GM13976 (cell line): Measurements from ENCODE around the gene PLK3.

ENCODE experiments used
- DNase-seq: peaks from one replicate; pipeline ENCODE4 v3.0.0; 2012; ENCODE audit warnings: low spot score
- in situ Hi-C: fragments of 300-500 bp; cut with MboI; formaldehyde crosslinking; loops from one replicate; pipeline ENCODE4 v1.12.0; 2022; ENCODE audit warnings: low sequenced_read_pairs, mixed read lengths, inconsistent platforms; ENCODE audit not compliant: unreplicated experiment
- TF ChIP-seq, protein P1 (sequence below): IDR thresholded peaks from 2 replicates; pipeline ENCODE4 v1.5.1; 2012; ENCODE audit warnings: borderline replicate concordance, mild to moderate bottlenecking; ENCODE audit not compliant: insufficient read depth; ENCODE audit errors: extremely low read depth, missing control alignments, control extremely low read depth

The PLK3 gene

DNA sequence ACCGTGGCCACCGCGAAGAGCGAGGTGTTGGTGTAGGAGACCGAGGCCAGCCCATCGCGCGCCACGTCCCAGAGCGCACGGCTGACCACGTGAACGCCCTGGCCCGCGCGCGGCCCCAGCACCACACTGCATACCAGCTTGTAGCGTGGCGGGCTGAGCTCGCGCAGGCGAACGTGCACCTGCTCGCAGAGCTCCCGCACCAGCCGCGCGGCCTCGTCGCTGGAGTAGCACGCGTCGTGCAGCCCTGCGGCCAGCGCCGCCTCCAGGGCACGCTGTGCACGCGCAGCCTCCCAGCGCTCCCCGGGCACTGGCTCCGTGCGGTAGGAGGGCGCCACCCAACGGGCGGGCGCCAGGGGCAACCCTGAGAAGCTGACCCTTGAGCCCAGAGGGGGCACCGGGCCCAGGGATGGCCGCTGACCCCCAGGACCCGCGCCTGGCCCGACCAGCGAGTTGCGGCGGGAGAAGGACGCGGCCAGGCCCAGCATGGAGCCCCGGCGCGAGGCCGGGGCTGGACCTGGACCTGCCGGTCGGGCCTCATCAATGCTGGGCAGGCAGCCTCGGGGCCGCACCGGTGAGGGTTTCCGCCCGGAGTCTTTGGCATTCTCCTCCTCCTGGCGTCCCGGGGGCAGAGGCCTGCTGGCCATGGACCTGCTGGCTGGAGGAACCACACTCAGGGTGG is 6.0 kb downstream of the PLK3 start:
- no peak for DNase-seq
- TF ChIP-seq, protein P1, sequence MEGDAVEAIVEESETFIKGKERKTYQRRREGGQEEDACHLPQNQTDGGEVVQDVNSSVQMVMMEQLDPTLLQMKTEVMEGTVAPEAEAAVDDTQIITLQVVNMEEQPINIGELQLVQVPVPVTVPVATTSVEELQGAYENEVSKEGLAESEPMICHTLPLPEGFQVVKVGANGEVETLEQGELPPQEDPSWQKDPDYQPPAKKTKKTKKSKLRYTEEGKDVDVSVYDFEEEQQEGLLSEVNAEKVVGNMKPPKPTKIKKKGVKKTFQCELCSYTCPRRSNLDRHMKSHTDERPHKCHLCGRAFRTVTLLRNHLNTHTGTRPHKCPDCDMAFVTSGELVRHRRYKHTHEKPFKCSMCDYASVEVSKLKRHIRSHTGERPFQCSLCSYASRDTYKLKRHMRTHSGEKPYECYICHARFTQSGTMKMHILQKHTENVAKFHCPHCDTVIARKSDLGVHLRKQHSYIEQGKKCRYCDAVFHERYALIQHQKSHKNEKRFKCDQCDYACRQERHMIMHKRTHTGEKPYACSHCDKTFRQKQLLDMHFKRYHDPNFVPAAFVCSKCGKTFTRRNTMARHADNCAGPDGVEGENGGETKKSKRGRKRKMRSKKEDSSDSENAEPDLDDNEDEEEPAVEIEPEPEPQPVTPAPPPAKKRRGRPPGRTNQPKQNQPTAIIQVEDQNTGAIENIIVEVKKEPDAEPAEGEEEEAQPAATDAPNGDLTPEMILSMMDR: no peak
- in situ Hi-C loops: no loop called here

GRCh38 chr1:44806704-44807363 is 6.7 kb downstream of the PLK3 start, which contains the start of gene DYNLT4:
Gene DYNLT4, minus strand, starts transcription at chr1:44807351. Its CDS starts 683 bp downstream, at chr1:44806668.
- TF ChIP-seq, protein P1: no peak
- no peak for DNase-seq
- in situ Hi-C loops: no loop called here

DNA sequence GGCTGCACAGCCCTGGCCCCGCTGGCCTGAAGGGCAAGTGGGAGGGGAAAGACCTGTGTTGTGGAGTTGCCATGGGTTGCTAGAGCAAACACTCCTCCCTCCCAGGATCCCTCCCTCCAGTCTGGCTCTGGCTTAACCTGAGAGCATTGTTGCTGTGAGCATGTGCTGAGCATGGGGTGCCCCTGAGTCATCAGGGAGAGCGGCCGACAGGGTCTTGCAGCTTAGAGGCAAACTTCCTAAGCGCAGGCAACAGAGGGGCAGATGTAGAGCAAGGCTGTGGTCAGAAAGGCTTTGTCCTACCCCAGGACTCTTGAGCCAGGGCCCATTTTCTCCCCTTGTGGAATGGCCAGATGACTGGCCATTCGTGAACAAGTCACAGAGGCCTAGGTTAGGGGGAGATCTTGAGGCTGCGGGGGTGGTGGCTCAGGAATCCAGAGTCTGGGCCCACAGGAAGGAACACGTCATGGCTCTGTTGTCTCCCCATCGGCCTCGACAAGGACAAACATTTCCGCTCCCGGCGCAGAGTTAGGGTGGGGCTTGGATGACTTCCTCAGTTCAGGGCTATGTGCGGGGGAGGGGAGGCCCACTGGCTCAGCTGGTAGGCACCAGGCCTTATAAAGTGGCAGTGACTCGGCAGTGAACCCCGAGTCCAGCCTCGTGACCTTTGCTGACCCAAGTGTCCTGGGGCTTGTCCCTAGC is 7.3 kb downstream of the PLK3 start:
- peak; percentile 80 for DNase-seq
- TF ChIP-seq, protein P1: no peak
- in situ Hi-C loops: no loop called here

- TF ChIP-seq, protein P1: no peak
- in situ Hi-C loops: no loop called here
- peak; percentile 71 for DNase-seq
Measured at GRCh38 chr1:44808063-44808937, 8.1 kb downstream of the PLK3 start, which contains the start of gene BTBD19. Gene BTBD19, plus strand, starts transcription at chr1:44808523. Its CDS starts 298 bp downstream, at chr1:44808821.

- in situ Hi-C loops: no loop called here
- TF ChIP-seq, protein P1: no peak
- peak; percentile 81 for DNase-seq
Measured at GRCh38 chr1:44808938-44809917, 9.1 kb downstream of the PLK3 start.
